AG09309 (cell line): ENCODE results near the gene NRXN2.

ENCODE experiments used
- DNase-seq: peaks from one replicate; pipeline ENCODE4 v3.0.0-alpha.2; 2010; ENCODE audit warnings: low read depth
- H3K4me3 ChIP-seq: 2 replicates; pipeline ENCODE4 v1.5.1; 2011; ENCODE audit warnings: mild to moderate bottlenecking, low read depth, low read length, moderate library complexity; ENCODE audit not compliant: control insufficient read depth
- TF ChIP-seq, protein P1 (sequence below): IDR thresholded peaks from 2 replicates; pipeline ENCODE4 v1.5.1; 2011; ENCODE audit warnings: mild to moderate bottlenecking, low read depth, low read length, inconsistent platforms; ENCODE audit not compliant: insufficient read depth, control insufficient read depth; ENCODE audit errors: missing control alignments

The NRXN2 gene

GRCh38 chr11:64723117-64723906 lies at the start of gene NRXN2:
Gene NRXN2, minus strand, starts transcription at chr11:64723197. Its CDS starts 9,498 bp downstream, at chr11:64713699.
- no peak for DNase-seq
- peak within 1 kb of the TSS; percentile 73 for H3K4me3 ChIP-seq
- TF ChIP-seq, protein P1, sequence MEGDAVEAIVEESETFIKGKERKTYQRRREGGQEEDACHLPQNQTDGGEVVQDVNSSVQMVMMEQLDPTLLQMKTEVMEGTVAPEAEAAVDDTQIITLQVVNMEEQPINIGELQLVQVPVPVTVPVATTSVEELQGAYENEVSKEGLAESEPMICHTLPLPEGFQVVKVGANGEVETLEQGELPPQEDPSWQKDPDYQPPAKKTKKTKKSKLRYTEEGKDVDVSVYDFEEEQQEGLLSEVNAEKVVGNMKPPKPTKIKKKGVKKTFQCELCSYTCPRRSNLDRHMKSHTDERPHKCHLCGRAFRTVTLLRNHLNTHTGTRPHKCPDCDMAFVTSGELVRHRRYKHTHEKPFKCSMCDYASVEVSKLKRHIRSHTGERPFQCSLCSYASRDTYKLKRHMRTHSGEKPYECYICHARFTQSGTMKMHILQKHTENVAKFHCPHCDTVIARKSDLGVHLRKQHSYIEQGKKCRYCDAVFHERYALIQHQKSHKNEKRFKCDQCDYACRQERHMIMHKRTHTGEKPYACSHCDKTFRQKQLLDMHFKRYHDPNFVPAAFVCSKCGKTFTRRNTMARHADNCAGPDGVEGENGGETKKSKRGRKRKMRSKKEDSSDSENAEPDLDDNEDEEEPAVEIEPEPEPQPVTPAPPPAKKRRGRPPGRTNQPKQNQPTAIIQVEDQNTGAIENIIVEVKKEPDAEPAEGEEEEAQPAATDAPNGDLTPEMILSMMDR, result peak; percentile 94

DNA sequence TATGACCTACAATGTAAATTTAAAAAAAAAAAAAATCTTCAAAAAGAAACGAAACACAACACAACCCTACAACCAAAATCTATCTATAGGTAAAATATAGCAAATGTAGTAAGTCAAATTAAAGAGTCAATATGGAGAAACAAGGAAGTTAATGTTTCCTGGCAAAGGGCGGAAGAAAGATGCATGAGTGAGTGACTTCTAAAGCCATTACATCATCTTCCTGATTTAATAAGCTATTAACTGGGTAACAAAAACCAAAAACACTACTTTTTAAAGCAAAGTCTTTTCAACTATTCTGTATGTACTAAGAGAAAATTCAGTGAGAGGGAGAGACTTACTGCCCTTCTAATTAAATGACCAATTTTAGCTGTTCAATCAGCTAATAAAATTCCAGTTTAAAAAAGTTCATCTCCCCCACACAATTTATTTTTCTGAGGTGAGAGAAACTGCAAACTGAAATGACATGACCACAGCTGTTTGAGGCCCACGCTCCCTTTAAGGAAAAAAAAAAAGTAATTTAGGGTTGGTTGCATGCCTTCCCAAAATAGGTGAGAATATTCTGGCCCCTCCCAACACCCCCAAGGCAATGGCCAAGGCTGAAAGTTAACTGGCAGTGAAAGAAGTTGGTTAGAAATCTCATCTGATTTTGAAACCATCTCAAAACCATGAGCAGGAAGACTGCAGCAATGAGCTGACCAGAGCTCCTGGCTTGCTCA lies 49.5 kb upstream of the NRXN2 start:
- no peak for DNase-seq
- H3K4me3 ChIP-seq, result no peak overlapping the region
- TF ChIP-seq, protein P1, result no peak

- DNase-seq, result no peak
- TF ChIP-seq, protein P1, result no peak
- no peak overlapping the region for H3K4me3 ChIP-seq
Observed at GRCh38 chr11:64771861-64772260, 48.9 kb upstream of the NRXN2 start.

- no peak overlapping the region for H3K4me3 ChIP-seq
- DNase-seq, result no peak
- TF ChIP-seq, protein P1, result no peak
Observed at GRCh38 chr11:64770120-64770519, 47.1 kb upstream of the NRXN2 start.

DNA sequence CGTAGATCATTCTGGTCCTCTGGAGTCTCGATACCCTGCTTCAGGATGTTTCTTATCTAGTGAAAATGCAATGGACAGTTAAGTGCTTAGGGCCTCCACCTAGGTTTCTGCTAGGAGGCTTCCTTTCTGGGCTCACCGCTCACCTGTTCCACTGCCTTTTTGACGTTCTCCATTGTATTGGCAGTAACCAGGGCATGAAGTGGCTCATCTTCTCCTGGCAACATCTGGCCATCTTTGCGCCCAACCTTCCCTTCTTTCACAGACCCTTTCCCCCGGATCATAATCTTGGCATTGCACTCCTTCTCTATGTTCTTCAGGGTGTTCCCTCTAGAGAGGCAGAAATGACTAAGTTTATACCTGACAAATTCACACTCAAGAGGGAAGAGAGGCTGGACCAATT lies 46.3 kb upstream of the NRXN2 start:
- no peak overlapping the region for H3K4me3 ChIP-seq
- TF ChIP-seq, protein P1, result no peak
- DNase-seq, result no peak

GRCh38 chr11:64768300-64768694 lies 45.3 kb upstream of the NRXN2 start:
- TF ChIP-seq, protein P1, result no peak
- no peak overlapping the region for H3K4me3 ChIP-seq
- no peak for DNase-seq
